Esophagus (tissue), 2 donors: Measurements from ENCODE around the gene NFRKB. TPM values are rescaled to one million over a fixed set of nuclear protein-coding genes. Genes with fewer than 3 reads are reported as not detected.

Experiments
- H3K27ac ChIP-seq, 2 donors: one replicate each; pipeline ENCODE4 v1.5.1; 2013; ENCODE audit warnings: low read depth in 2 of 2, mild to moderate bottlenecking in 2 of 2, inconsistent platforms in 1 of 2, low read length in 1 of 2, moderate library complexity in 1 of 2
- H3K27me3 ChIP-seq, 2 donors: one replicate each; pipeline ENCODE4 v1.6.1; 2013; ENCODE audit warnings: low read length in 2 of 2, control low read depth in 1 of 2, mild to moderate bottlenecking in 1 of 2; ENCODE audit not compliant: insufficient read depth in 2 of 2, control insufficient read depth in 1 of 2
- H3K36me3 ChIP-seq, 2 donors: one replicate each; pipeline ENCODE4 v1.6.1; 2013; ENCODE audit warnings: low read length in 1 of 2; ENCODE audit not compliant: control insufficient read depth in 2 of 2, insufficient read depth in 2 of 2
- H3K4me1 ChIP-seq, 2 donors: one replicate each; pipeline ENCODE4 v1.6.1; 2013; ENCODE audit warnings: low read length in 1 of 2; ENCODE audit not compliant: control insufficient read depth in 2 of 2, insufficient read depth in 2 of 2
- H3K4me3 ChIP-seq, 2 donors: one replicate each; pipeline ENCODE4 v1.5.1; 2013; ENCODE audit warnings: low read length in 2 of 2, mild to moderate bottlenecking in 2 of 2, low read depth in 1 of 2, moderate library complexity in 1 of 2
- H3K9me3 ChIP-seq, 2 donors: one replicate each; pipeline ENCODE4 v1.6.1; 2013; ENCODE audit warnings: mild to moderate bottlenecking in 2 of 2, low read depth in 1 of 2, low read length in 1 of 2, moderate library complexity in 1 of 2; ENCODE audit not compliant: control insufficient read depth in 2 of 2, insufficient read depth in 1 of 2
- WGBS, 2 donors: extraction: QIAGEN DNeasy Blood & Tissue Kit; methylation state at CpG; one replicate each; pipeline ENCODE4 v1.1.7; 2013; 5-methylcytosine and 5-hydroxymethylcytosine counted together
- polyA plus RNA-seq, 2 donors: library from polyadenylated mRNA; stranded (reverse); fragments of 200-250 nt; gene quantifications; one replicate each; pipeline ENCODE4 v1.2.3, GENCODE V29; 2013
- donor health status: healthy with polysubstance abuse.
- donor health status: Bipolar disorder and iron deficiency.

The NFRKB gene
- polyA plus RNA-seq, 2 donors, result 7.1 to 8.6 TPM

DNA sequence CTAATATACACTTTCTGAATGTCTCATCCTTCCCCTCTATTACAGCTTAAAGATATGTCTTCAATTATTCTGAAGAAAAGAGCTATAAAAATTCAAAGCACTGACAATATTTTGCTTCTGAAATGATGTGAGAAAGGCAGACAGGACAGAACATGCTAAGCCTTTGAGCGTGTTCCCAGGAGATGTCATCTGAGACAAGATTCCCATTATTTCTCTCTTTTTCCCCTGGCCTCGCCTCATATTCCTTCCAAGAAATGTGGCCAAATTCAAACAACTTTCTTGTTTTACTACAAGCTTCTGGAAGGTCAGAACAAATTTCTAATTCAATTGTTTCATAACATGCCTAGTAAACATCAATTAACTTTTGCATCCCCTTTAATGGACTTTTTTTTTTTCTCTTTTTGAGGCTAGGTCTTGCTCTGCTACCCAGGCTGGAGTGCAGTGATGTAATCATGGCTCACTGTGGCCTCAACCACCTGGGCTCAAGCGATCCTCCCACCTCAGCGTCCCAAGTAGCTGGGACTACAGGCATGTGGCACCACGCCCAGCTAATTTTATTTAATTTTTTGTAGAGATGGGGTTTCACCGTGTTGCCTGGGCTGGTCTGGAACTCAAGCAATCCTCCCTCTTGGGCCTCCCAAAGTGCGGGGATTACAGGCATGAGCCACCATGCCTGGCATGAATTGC is 37.1 kb upstream of the NFRKB start:
- no peaks in the 10 kb centered on the region for H3K27me3 ChIP-seq
- H3K9me3 ChIP-seq, result no peaks in the 10 kb centered on the region
- H3K27ac ChIP-seq, result no peak overlapping the region
- peaks cover 3 to 7% of the 10 kb centered on the region in 2 donors for H3K36me3 ChIP-seq
- WGBS, 2 donors, result 51 to 71% methylated on average over 7 of the region's 7 CpGs
- H3K4me1 ChIP-seq, result no peaks in the 10 kb centered on the region
- H3K4me3 ChIP-seq, result no peak overlapping the region

DNA sequence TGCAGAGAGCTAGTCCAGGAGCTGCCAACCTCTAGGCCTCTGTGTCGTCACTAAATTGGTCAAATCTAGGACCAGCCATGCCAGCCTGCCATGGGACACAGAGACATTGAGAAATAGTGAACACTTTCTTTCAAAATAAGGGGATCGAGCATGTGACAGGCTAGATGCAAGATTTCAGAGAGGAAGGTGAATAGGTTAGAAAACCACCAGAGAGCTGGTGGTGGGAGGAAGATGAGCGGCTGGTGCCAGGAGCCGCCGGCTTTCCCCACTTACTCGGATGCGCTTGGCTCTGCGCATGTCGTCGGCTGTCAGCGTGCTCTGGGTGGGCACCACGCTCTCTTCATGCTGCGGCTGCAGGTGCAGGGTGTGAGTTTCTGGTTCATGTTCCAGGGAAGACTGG is 35.4 kb upstream of the NFRKB start:
- Histone ChIP-seq H3K27me3 (no peaks in the 10 kb centered on the region), H3K9me3 (no peaks in the 10 kb centered on the region), H3K4me3 (no peak overlapping the region), H3K36me3 (peaks cover 3 to 7% of the 10 kb centered on the region in 2 donors), H3K27ac (no peak overlapping the region), H3K4me1 (no peaks in the 10 kb centered on the region)
- 87 to 94% methylated on average over 13 of the region's 13 CpGs for WGBS, 2 donors

DNA sequence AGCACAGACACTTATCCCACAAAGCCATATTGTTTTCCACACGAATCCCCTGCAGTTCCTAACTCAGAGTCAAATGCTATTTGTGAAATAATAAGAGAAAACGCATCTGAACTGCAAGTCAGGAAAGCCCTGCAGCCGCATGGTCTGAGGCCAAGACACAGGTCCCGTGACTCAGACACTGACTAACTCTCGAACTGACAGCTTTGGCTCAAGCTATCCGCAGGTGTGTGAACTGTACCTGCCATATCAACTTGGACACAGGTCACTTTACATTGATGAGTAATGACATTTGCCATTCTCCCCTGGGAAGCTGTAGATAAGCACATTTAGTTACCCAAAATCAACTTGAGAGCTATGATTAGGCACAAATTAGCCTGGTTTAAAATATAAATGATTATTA is 34.9 kb upstream of the NFRKB start:
- Histone ChIP-seq H3K27me3 (no peaks in the 10 kb centered on the region), H3K9me3 (no peaks in the 10 kb centered on the region), H3K36me3 (peaks cover 3 to 7% of the 10 kb centered on the region in 2 donors), H3K27ac (no peak overlapping the region), H3K4me3 (no peak overlapping the region), H3K4me1 (no peaks in the 10 kb centered on the region)
- WGBS, 2 donors, result 51 to 67% methylated on average over 6 of the region's 6 CpGs

DNA sequence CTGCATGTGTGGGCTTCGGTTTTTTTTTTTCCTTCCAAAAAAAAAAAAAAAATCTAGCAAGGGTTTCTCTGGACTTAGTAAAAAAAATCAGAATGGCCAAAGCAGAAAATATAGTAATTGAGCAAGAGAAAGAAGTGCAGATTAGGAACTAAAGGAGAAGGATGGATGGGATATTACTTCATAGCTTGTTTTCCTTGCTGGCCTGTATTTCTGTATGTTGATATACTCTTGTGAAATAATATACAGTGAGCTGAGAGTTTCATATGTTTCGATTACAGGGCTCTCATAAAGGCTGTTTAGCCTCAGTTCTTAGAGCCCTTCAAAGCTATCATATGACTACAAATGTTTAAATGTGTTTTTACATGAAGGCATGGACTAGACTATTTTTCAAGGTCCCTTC is 34.3 kb upstream of the NFRKB start:
- Histone ChIP-seq H3K27ac (no peak overlapping the region), H3K4me3 (no peak overlapping the region), H3K27me3 (no peaks in the 10 kb centered on the region), H3K4me1 (no peaks in the 10 kb centered on the region), H3K9me3 (no peaks in the 10 kb centered on the region), H3K36me3 (peaks cover 3 to 10% of the 10 kb centered on the region in 2 donors)
- WGBS, 2 donors, result 82 to 94% methylated on average over 2 of the region's 2 CpGs

DNA sequence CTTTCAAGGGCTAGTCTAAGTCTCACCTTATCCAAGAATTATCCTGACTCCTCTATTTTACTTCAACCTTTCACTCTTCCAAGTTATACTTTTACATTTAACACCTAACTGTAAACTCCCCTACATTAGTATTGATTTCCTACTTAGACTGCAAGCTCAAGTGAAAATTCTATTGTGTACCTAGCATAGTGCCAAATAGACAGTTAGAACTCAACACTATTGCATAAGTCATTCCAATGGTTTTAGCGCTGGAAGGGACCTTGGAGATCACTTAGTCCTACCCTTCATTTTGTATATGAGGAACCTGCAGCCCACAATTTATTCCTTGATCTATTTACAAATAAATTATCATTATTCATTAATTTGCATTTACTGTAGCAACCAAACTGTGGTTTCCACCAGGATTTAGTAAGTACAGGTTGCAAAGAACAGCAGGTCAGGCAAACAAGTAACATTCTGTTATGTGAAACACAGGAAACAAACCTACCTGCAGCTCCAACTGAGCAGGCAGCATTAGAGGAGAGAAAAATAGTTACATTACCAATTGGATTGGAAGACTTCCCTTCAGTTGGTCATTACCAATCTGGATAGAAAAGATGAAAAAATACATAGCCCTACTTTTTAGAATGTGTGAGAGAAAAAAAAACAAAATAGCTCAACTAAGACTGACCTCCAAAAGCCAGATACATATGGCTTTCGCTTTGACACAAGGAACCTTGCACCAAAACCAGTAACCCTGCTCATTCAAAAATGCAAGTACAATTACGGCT is 33.7 kb upstream of the NFRKB start:
- no peaks in the 10 kb centered on the region for H3K27me3 ChIP-seq
- no peaks in the 10 kb centered on the region for H3K9me3 ChIP-seq
- H3K27ac ChIP-seq, result no peak overlapping the region
- no peaks in the 10 kb centered on the region for H3K4me1 ChIP-seq
- no peak overlapping the region for H3K4me3 ChIP-seq
- 94 to 97% methylated on average over 3 of the region's 3 CpGs for WGBS, 2 donors
- H3K36me3 ChIP-seq, result peaks cover 3 to 9% of the 10 kb centered on the region in 2 donors

DNA sequence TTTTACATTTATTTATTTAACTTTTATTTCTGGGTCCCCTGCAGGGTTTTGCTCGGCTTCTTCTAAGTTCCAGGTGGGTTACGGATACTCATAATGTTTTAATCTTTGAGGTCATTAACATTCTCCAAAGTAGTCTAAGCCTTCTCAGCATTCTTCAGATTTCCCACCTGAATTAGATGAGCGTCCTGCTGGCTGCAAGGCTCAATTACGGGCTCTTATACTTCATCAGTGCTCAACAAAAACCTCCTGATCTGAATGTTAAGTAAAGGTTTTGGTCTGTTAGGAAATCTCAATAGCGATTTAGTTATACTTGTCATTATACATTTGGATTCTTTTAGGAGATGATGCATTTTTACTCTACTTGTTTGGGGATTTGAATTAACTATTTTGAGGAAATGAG is 27.3 kb upstream of the NFRKB start:
- H3K4me3 ChIP-seq, result no peak overlapping the region
- 94% methylated on average over 5 of the region's 5 CpGs for WGBS, 2 donors
- H3K36me3 ChIP-seq, result peaks cover 3 to 15% of the 10 kb centered on the region in 2 donors
- no peaks in the 10 kb centered on the region for H3K27me3 ChIP-seq
- H3K4me1 ChIP-seq, result no peaks in the 10 kb centered on the region
- no peaks in the 10 kb centered on the region for H3K9me3 ChIP-seq
- no peak overlapping the region for H3K27ac ChIP-seq

DNA sequence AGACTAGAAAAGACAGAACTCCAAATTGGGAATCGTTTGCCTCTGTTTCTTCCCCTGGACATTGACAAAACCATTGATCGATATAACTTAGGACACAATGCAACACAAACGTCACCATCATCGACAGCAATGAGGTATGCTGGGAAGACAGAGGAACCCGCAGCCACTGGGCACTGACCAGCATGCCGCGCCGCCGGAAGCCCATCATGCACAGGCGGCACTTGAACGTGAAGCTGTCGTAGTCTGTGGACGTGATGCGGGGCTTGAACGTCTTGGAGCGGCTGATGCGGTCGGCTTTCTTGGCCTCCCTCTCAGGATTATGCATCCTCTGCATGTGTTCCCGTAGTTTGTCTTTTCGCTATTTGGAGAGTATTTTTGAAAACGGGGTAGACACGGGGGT is 23.0 kb upstream of the NFRKB start:
- Histone ChIP-seq H3K4me3 (no peak overlapping the region), H3K27me3 (no peaks in the 10 kb centered on the region), H3K27ac (no peak overlapping the region), H3K4me1 (no peaks in the 10 kb centered on the region), H3K36me3 (peaks cover 3 to 25% of the 10 kb centered on the region in 2 donors), H3K9me3 (no peaks in the 10 kb centered on the region)
- WGBS, 2 donors, result 96% methylated on average over 22 of the region's 22 CpGs

DNA sequence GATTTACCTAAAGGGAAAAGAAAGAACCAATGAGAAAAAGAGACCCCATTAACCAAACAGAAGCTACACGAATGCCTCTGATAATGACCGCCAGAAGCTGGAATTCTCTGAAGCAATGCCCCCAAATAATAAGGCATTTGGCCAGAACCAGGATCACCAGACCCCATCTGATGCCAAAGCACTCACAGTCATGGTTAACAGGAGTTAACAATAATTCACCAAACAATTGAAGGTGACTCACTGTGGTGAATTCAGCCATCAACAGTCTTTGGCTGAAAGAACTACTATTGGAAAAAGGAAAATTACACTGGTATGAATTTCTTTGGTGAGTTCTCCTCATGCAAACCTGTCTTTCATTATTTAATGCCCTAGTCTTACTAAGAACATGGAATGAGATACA is 21.9 kb upstream of the NFRKB start:
- no peak overlapping the region for H3K4me3 ChIP-seq
- WGBS, 2 donors, result 79 to 88% methylated on average over 2 of the region's 2 CpGs
- H3K4me1 ChIP-seq, result no peaks in the 10 kb centered on the region
- peaks cover 3 to 24% of the 10 kb centered on the region in 2 donors for H3K36me3 ChIP-seq
- H3K27ac ChIP-seq, result no peak overlapping the region
- H3K27me3 ChIP-seq, result no peaks in the 10 kb centered on the region
- no peaks in the 10 kb centered on the region for H3K9me3 ChIP-seq

DNA sequence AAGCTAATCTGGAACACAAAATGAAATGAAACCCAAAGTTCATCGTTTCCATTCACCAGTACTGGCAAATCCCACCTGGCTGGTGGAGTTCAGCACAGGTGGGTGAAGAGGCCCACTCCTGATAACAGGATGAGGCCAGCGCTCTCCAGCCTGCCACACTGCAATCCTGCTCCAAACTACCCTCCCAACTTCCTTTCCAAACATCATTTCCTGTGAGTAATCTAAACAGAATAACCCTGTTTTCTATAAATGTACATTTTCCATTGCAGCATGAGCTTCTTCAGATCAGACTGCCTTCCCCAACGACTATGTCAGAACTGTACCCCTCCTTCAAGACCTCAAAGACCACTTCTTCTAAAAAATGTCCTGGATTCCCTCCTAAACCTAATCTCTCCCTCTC is 15.9 kb upstream of the NFRKB start:
- no peak overlapping the region for H3K27ac ChIP-seq
- H3K4me3 ChIP-seq, result no peak overlapping the region
- no peaks in the 10 kb centered on the region for H3K4me1 ChIP-seq
- WGBS, 2 donors, result 59 to 68% methylated on average over 3 of the region's 3 CpGs
- H3K36me3 ChIP-seq, result peaks cover 3 to 23% of the 10 kb centered on the region in 2 donors
- H3K9me3 ChIP-seq, result no peaks in the 10 kb centered on the region
- no peaks in the 10 kb centered on the region for H3K27me3 ChIP-seq

DNA sequence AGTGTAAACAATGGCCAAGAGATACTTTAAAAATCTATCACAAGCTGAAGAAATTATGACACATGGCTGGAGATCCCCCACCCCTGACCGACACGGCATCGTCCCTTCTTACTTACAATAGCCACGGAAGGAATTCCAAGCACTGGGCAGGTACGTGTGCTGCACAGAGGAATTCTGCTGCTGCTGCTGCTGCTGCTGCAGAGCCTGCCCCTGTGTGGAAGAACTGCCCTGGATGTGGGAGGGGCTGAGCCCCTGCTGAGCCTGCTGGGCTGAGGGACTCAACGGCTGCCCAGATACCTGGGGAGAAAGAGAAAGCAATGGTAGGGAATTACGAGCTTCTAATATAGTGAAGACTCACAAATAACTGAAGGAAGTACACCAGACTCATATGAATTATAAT is 15.0 kb upstream of the NFRKB start:
- no peaks in the 10 kb centered on the region for H3K27me3 ChIP-seq
- H3K4me1 ChIP-seq, result no peaks in the 10 kb centered on the region
- H3K9me3 ChIP-seq, result no peaks in the 10 kb centered on the region
- H3K4me3 ChIP-seq, result no peak overlapping the region
- H3K27ac ChIP-seq, result no peak overlapping the region
- 91% methylated on average over 7 of the region's 7 CpGs for WGBS, 2 donors
- H3K36me3 ChIP-seq, result peaks cover 3 to 23% of the 10 kb centered on the region in 2 donors
